Ishikawa (cell line): ENCODE measurements around the gene DDHD1.

Source experiments
- CEBPB ChIP-seq: IDR thresholded peaks from 2 replicates; pipeline ENCODE4 v1.6.1; 2012
- CREB1 ChIP-seq: IDR thresholded peaks from 2 replicates; pipeline ENCODE4 v1.6.1; 2012; ENCODE audit warnings: low read depth
- EGR1 ChIP-seq: IDR thresholded peaks from 2 replicates; pipeline ENCODE4 v1.6.1; 2012
- EP300 ChIP-seq: IDR thresholded peaks from 2 replicates; pipeline ENCODE4 v1.6.1; 2012; ENCODE audit warnings: borderline replicate concordance
- FOXM1 ChIP-seq: IDR thresholded peaks from 2 replicates; pipeline ENCODE4 v1.6.1; 2012; ENCODE audit warnings: low read depth, borderline replicate concordance
- NFIC ChIP-seq: IDR thresholded peaks from 2 replicates; pipeline ENCODE4 v1.6.1; 2012
- RAD21 ChIP-seq: IDR thresholded peaks from 2 replicates; pipeline ENCODE4 v1.6.1; 2012; ENCODE audit warnings: low read depth
- TAF1 ChIP-seq: IDR thresholded peaks from 2 replicates; pipeline ENCODE4 v1.6.1; 2012; ENCODE audit warnings: low read depth, mild to moderate bottlenecking
- TCF12 ChIP-seq: IDR thresholded peaks from 2 replicates; pipeline ENCODE4 v1.6.1; 2012; ENCODE audit warnings: low read depth
- TEAD4 ChIP-seq: IDR thresholded peaks from 2 replicates; pipeline ENCODE4 v1.6.1; 2012
- YY1 ChIP-seq: IDR thresholded peaks from 2 replicates; pipeline ENCODE4 v1.6.1; 2012; ENCODE audit warnings: low read depth
- ZBTB7A ChIP-seq: IDR thresholded peaks from 2 replicates; pipeline ENCODE4 v1.6.1; 2012; ENCODE audit warnings: low read depth
- TF ChIP-seq, protein P1 (sequence below): IDR thresholded peaks from 2 replicates; pipeline ENCODE4 v1.6.1; 2012
- TF ChIP-seq, protein P2 (sequence below): IDR thresholded peaks from 2 replicates; pipeline ENCODE4 v1.6.1; 2012
- TF ChIP-seq, protein P3 (sequence below): IDR thresholded peaks from 2 replicates; pipeline ENCODE4 v1.6.1; 2012; ENCODE audit warnings: low read depth, mild to moderate bottlenecking

Gene DDHD1

DNA sequence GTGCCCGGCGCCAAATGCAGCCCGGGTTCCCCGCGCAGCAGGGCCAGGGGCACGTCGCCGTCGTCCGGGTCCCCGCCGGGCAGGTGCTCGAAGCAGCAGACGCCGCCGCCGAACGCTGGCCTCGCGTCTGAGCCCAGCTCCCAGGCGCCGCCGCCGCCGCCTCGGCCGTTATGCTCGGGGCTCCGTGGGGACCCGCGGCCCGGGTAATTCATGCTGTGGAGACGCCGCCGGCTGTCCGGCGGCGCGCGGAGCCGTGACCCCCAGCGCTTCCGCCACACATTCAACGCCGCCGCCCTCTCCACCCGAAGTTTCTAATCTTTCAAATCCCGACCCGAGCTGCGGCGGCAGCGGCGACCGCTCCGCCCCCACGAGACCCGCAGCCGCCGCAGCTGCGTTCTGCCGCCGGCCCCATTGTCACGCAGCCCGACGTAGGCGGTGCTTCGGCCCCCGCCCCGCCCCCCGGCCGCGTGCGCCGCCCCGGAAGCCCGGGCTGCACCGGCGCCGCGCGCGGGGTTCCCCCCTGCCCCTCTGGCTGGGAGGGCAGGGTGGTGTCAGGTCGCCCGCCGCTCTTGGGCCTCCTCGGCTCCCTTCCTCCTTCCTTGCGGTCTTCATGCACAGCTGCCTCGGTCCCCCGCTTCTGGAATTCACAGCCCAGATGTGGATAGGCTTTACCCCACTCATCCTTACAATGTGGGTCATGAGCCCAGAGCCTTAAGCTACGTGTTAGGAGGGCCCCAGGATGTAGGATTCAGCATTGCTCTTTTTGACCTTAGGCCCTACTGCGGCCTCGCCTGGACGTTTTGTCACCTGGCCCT is at the start of gene DDHD1:
Gene DDHD1, minus strand, starts transcription at position 437 of the 815 bp plus-strand sequence. Its CDS starts 225 bp downstream, at position 212.
- TF ChIP-seq TCF12 (no peak), TEAD4 (0 out of 2 replicates have a peak, but pooled peaks have one; percentile 3), TAF1 (peak; percentile 72; the same call in 1 of the 2 replicates)

DNA sequence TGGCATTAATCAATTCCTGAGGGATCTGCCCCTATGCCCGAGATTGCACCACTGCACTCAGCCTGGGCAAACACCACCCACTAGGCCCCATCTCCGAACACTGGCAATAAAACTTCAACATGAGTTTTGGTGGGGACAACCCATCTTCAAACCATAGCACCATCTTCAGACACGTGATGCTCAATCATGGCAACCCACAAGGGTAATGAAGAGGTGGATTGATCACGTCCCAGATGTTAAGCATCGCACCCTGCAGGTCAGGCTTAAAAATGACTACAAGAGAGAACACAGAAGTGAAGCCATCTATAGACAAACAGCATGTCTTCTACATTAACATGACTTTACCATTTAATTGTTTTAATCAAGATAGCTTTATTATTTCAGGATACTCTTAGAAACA is 42.8 kb upstream of the DDHD1 start:
- TF ChIP-seq, protein P1, sequence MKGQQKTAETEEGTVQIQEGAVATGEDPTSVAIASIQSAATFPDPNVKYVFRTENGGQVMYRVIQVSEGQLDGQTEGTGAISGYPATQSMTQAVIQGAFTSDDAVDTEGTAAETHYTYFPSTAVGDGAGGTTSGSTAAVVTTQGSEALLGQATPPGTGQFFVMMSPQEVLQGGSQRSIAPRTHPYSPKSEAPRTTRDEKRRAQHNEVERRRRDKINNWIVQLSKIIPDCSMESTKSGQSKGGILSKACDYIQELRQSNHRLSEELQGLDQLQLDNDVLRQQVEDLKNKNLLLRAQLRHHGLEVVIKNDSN: no peak
- TF ChIP-seq TEAD4 (no peak), ZBTB7A (no peak), EP300 (no peak), EGR1 (no peak), TCF12 (no peak), RAD21 (no peak), TAF1 (no peak), FOXM1 (no peak), CEBPB (no peak), CREB1 (no peak), YY1 (no peak), NFIC (no peak)
- TF ChIP-seq, protein P2, sequence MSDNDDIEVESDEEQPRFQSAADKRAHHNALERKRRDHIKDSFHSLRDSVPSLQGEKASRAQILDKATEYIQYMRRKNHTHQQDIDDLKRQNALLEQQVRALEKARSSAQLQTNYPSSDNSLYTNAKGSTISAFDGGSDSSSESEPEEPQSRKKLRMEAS: no peak
- TF ChIP-seq, protein P3, sequence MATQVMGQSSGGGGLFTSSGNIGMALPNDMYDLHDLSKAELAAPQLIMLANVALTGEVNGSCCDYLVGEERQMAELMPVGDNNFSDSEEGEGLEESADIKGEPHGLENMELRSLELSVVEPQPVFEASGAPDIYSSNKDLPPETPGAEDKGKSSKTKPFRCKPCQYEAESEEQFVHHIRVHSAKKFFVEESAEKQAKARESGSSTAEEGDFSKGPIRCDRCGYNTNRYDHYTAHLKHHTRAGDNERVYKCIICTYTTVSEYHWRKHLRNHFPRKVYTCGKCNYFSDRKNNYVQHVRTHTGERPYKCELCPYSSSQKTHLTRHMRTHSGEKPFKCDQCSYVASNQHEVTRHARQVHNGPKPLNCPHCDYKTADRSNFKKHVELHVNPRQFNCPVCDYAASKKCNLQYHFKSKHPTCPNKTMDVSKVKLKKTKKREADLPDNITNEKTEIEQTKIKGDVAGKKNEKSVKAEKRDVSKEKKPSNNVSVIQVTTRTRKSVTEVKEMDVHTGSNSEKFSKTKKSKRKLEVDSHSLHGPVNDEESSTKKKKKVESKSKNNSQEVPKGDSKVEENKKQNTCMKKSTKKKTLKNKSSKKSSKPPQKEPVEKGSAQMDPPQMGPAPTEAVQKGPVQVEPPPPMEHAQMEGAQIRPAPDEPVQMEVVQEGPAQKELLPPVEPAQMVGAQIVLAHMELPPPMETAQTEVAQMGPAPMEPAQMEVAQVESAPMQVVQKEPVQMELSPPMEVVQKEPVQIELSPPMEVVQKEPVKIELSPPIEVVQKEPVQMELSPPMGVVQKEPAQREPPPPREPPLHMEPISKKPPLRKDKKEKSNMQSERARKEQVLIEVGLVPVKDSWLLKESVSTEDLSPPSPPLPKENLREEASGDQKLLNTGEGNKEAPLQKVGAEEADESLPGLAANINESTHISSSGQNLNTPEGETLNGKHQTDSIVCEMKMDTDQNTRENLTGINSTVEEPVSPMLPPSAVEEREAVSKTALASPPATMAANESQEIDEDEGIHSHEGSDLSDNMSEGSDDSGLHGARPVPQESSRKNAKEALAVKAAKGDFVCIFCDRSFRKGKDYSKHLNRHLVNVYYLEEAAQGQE: no peak

DNA sequence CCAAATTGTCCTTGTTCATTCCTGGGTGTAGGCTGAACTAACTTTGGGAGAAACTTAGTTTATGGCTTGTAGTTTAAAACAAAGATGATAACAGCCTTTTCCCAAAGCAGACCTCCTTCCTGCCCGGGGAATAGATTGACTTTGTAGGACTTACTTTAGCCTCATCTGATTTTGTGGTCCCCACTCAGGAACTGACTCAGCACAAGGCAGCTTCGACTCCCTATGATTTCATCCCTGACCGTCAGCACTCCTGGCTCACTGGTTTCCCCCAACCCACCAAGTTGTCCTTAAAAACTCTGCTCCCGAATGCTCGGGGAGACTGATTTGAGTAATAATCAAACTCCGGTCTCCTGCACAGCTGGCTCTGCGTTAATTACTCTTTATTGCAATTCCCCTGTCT is 40.1 kb upstream of the DDHD1 start:
- TF ChIP-seq CEBPB (no peak), CREB1 (no peak), EGR1 (no peak), YY1 (no peak), TCF12 (no peak), NFIC (no peak), FOXM1 (no peak), TEAD4 (no peak), RAD21 (no peak), TAF1 (no peak), EP300 (no peak), ZBTB7A (no peak)
- TF ChIP-seq, protein P2: no peak
- TF ChIP-seq, protein P3: no peak
- TF ChIP-seq, protein P1: no peak

DNA sequence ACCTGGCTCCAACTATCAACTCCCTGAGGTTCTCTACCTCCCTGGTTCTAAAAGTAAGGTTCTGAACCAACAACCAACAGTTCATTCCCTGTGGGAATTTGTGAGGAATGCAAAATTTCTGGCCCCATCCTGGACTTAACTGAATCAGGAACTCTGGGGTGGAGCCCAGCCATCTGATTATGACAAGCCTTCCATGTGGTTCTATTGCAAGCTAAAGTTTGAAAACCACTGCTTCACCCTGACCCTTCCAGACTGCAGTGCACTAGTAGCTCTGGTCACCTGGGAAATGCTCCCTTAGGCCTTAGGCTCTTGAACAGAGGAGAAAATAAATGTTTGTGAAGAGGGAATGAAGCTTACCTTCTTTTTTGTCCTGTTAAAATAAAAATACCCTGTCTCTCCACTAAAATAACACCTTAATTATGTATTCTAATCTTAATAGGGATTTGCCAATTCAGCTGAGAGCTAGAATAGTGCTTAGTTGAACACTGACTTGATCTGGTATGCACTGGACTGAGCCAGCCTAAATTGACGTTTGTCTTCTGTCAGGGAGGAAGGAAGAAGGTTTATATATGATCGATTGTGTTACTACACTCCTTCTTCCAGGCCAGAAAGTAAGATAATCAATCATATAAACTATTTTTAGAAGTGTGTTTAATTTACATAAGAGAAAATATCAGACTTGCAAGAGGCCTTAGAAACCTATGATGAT is 39.1 kb upstream of the DDHD1 start:
- TF ChIP-seq FOXM1 (no peak), TCF12 (no peak), NFIC (no peak), TAF1 (no peak), CEBPB (no peak), EGR1 (no peak)

DNA sequence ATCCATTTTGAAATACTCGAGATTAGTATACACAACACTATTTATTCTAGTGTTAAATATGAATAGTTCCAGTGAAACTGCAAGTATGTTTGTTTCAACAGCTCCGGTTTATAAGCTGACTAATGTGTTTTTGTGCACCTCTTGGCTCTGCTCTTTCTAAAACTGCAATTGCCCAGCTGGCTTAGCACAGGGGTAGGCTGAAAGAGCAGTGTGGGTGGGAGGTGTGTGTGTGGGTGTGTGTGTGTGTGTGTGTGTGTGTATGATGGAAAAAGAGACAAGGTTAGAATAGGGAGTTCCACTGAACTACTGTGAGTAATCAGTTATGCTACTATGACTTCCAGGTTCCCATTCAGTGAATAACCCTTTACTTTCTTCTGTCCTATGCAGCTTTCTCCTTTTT is 37.8 kb upstream of the DDHD1 start:
- TF ChIP-seq TAF1: no peak
- TF ChIP-seq EP300: no peak
- no peak for TF ChIP-seq FOXM1

DNA sequence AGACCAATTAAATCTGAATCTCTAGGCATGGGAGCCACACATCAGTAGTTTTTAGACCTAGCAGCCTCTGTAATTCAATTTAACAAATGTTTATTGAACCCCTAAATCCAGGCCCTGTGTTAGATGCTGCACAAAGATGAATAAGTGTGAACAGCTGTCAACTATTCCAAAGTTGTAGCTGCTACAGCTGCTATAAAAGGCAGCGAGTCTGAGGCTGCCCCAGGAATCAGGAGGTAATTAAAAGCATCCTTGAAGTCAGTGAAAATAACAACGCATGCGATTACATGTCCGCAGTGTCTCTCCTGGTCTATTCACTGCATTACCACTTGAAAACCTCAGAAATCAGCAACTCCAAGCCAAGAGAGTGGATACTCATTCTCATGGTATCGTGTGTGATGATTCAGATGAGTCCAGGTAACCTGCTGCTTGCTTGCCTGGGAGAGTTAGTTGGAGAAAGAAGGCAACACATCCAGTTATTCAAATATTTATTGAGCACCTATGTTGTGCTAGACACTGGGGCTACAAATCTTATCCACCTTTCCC is 34.9 kb upstream of the DDHD1 start:
- no peak for TF ChIP-seq TCF12
- TF ChIP-seq CEBPB: no peak
- TF ChIP-seq FOXM1: no peak
- TF ChIP-seq EGR1: no peak
- TF ChIP-seq NFIC: no peak
